ENCODE data around the gene MSRB1.

DNA sequence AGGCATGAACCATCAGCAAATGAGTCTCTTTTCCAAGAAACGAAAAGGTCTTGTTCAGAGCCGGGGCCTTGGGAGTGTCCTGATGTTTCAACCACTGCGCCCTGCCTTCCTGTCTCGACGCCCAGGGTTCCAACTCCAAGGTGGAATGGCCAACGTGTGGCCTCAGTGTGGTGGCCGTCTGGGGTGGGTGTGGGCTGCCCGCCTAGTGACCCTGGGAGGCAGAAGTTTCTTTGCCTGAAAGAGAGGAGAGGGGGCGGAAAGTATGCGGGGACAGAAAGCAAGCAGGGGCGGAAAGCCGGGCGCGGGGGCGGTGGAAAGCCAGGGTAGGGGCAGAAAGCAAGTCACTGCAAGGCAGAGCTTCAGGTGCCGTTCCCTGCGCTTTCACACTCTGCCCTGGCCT, 4.1 kb downstream of the MSRB1 start:
- TF ChIP-seq, protein P1, sequence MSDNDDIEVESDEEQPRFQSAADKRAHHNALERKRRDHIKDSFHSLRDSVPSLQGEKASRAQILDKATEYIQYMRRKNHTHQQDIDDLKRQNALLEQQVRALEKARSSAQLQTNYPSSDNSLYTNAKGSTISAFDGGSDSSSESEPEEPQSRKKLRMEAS (IDR thresholded peaks at IDR 0.05): no peak
- TF ChIP-seq HNF4G (IDR thresholded peaks at IDR 0.05): no peak
